ENCODE results near the gene TRAP1. TPM values are rescaled to one million over a fixed set of nuclear protein-coding genes. Genes with fewer than 3 reads are reported as not detected.

Gene TRAP1
- total RNA-seq, 1 experiment from 2014 or later = 173 TPM

DNA sequence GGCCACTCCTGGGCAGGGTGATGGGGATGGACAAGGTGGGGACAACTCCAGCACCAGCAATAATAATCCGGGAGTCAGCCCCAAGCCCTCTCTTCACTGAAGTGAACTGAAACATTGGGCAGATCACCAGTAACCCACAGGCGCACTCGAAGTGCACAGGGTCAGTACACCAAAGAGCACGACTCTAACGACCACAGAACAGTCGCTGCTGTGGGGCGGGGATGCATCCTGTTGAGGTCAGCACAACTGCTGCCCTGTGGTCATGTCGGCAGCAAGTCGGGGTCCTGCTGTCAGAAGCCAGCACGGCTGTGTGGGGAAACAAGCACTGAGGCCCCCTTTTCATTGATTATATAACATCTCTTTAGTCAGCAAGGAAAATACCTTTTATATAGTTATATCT, 48.2 kb downstream of the TRAP1 start:
- no peaks in the 10 kb centered on the region for H3K27me3 ChIP-seq (replicated peaks; ENCODE audit: control insufficient read depth, insufficient read depth, low read length)
- Mint-ChIP-seq H3K4me3 (ENCODE audit: unreplicated experiment) (no peak overlapping the region), H3K4me1 (ENCODE audit: low read depth, unreplicated experiment) (no peaks in the 10 kb centered on the region), H3K27me3 (ENCODE audit: insufficient read depth, unreplicated experiment) (no peaks in the 10 kb centered on the region), H3K36me3 (ENCODE audit: insufficient read depth, unreplicated experiment) (peaks cover 79% of the 10 kb centered on the region), H3K27ac (ENCODE audit: unreplicated experiment) (no peak overlapping the region), H3K9me3 (ENCODE audit: unreplicated experiment) (no peaks in the 10 kb centered on the region)
- intact Hi-C loops (cut with micrococcal nuclease; ENCODE audit: unreplicated experiment) = no loop called here
- no peaks in the 10 kb centered on the region for H3K9me3 ChIP-seq
- ChIA-PET POLR2A (no interaction called here), CTCF (interaction anchor here (0.7 kb wide), 1 partner anchor 147 kb away, joined by 8 read pairs; no protein-coding TSS in a partner anchor)
- no peak for DNase-seq
- TF ChIP-seq, protein P1, sequence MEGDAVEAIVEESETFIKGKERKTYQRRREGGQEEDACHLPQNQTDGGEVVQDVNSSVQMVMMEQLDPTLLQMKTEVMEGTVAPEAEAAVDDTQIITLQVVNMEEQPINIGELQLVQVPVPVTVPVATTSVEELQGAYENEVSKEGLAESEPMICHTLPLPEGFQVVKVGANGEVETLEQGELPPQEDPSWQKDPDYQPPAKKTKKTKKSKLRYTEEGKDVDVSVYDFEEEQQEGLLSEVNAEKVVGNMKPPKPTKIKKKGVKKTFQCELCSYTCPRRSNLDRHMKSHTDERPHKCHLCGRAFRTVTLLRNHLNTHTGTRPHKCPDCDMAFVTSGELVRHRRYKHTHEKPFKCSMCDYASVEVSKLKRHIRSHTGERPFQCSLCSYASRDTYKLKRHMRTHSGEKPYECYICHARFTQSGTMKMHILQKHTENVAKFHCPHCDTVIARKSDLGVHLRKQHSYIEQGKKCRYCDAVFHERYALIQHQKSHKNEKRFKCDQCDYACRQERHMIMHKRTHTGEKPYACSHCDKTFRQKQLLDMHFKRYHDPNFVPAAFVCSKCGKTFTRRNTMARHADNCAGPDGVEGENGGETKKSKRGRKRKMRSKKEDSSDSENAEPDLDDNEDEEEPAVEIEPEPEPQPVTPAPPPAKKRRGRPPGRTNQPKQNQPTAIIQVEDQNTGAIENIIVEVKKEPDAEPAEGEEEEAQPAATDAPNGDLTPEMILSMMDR (IDR thresholded peaks at IDR 0.05; ENCODE audit: insufficient read depth in 1 of 2, low read depth in 1 of 2, low read length in 1 of 2, severe bottlenecking in 1 of 2, unreplicated experiment in 1 of 2) = no peak
- no peaks in the 10 kb centered on the region; the same call in 1 of the 2 replicates for H3K36me3 ChIP-seq (ENCODE audit: control insufficient read depth, insufficient read depth, low read length)
- no peak overlapping the region for H3K4me3 ChIP-seq (ENCODE audit: low read depth, low read length)
- H3K4me1 ChIP-seq = no peaks in the 10 kb centered on the region
- no TSS peak for BruUV-seq (replicated peaks)

DNA sequence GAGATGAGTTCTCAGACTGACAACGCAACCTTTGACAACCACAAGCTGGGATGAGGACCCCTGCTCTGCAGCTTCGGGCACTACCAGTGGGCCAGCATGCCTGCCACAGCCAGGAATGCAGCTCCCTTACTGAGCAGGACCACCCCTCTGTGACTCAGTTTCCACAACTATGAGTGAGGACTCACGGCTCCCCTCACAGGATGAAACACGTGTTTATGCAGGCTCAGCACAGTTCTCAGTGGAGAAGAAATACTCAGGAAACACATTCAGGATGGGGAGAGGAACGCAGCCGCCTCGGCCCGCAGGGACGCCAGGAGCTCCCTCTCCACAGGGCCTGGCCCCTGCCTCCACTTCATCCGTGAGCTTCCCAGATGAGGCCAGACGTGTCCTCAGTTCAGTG, 48.7 kb downstream of the TRAP1 start:
- Histone ChIP-seq H3K4me1 (no peaks in the 10 kb centered on the region), H3K36me3 (ENCODE audit: control insufficient read depth, insufficient read depth, low read length) (no peaks in the 10 kb centered on the region; the same call in 1 of the 2 replicates), H3K9me3 (no peaks in the 10 kb centered on the region), H3K4me3 (ENCODE audit: low read depth, low read length) (no peak overlapping the region), H3K27me3 (replicated peaks; ENCODE audit: control insufficient read depth, insufficient read depth, low read length) (no peaks in the 10 kb centered on the region)
- Mint-ChIP-seq H3K27me3 (ENCODE audit: insufficient read depth, unreplicated experiment) (no peaks in the 10 kb centered on the region), H3K4me1 (ENCODE audit: low read depth, unreplicated experiment) (no peaks in the 10 kb centered on the region), H3K27ac (ENCODE audit: unreplicated experiment) (no peak overlapping the region), H3K4me3 (ENCODE audit: unreplicated experiment) (no peak overlapping the region), H3K36me3 (ENCODE audit: insufficient read depth, unreplicated experiment) (peaks cover 76% of the 10 kb centered on the region), H3K9me3 (ENCODE audit: unreplicated experiment) (no peaks in the 10 kb centered on the region)
- TF ChIP-seq, protein P1 (IDR thresholded peaks at IDR 0.05; ENCODE audit: insufficient read depth in 1 of 2, low read depth in 1 of 2, low read length in 1 of 2, severe bottlenecking in 1 of 2, unreplicated experiment in 1 of 2) = no peak
- intact Hi-C loops (cut with micrococcal nuclease; ENCODE audit: unreplicated experiment) = no loop called here
- no TSS peak for BruUV-seq (replicated peaks)
- ChIA-PET POLR2A (no interaction called here), CTCF (no interaction called here)
- DNase-seq = no peak

DNA sequence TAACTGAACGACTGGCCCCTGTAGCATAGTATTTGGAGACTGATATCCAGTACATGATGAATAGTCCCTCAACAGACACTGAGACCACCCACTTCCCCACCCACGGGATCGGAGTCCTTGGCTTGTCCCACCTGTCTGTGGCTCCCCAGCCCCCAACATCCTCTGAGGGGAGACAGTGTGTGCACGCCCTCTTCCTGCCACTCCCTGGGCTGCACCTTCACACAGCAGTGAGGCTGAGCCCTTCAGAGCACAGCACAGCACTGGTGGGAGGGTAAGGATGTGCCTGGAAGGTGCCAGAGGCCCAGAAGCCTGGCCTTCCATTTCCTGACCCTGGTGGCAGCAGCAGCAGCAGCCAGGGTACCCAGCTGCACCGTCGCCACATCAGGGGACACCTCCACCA, 51.8 kb downstream of the TRAP1 start:
- TF ChIP-seq, protein P1 (IDR thresholded peaks at IDR 0.05; ENCODE audit: insufficient read depth in 1 of 2, low read depth in 1 of 2, low read length in 1 of 2, severe bottlenecking in 1 of 2, unreplicated experiment in 1 of 2) = no peak
- peaks cover 2% of the 10 kb centered on the region for H3K36me3 ChIP-seq (ENCODE audit: control insufficient read depth, insufficient read depth, low read length)
- ChIA-PET POLR2A (no interaction called here), CTCF (interaction anchor here (0.6 kb wide), 1 partner anchor 215 kb away, joined by 3 read pairs; no protein-coding TSS in a partner anchor)
- no peaks in the 10 kb centered on the region for H3K4me1 ChIP-seq
- no peaks in the 10 kb centered on the region for H3K9me3 ChIP-seq
- Mint-ChIP-seq H3K4me1 (ENCODE audit: low read depth, unreplicated experiment) (no peaks in the 10 kb centered on the region), H3K9me3 (ENCODE audit: unreplicated experiment) (no peaks in the 10 kb centered on the region), H3K27ac (ENCODE audit: unreplicated experiment) (no peak overlapping the region), H3K27me3 (ENCODE audit: insufficient read depth, unreplicated experiment) (no peaks in the 10 kb centered on the region), H3K4me3 (ENCODE audit: unreplicated experiment) (no peak overlapping the region), H3K36me3 (ENCODE audit: insufficient read depth, unreplicated experiment) (peaks cover 81% of the 10 kb centered on the region)
- H3K4me3 ChIP-seq (ENCODE audit: low read depth, low read length) = no peak overlapping the region
- H3K27me3 ChIP-seq (replicated peaks; ENCODE audit: control insufficient read depth, insufficient read depth, low read length) = no peaks in the 10 kb centered on the region
- no TSS peak for BruUV-seq (replicated peaks)
- intact Hi-C loops (cut with micrococcal nuclease; ENCODE audit: unreplicated experiment) = no loop called here
- DNase-seq = no peak
